Stomach (tissue), 4 donors: ENCODE data around the gene KCNH1.

Experiments
- CTCF ChIP-seq, 7 experiments: fragments of 450-650 bp in 4 of 7; fragments of 200-600 bp in 3 of 7; sonication (generic) in 3 of 7; IDR thresholded peaks; one replicate each; pipeline ENCODE4 v1.5.1; 2016 to 2019; ENCODE audit warnings: antibody characterized with exemption in 7 of 7, control low read depth in 2 of 7, mild to moderate bottlenecking in 1 of 7
- POLR2AphosphoS5 ChIP-seq, 3 donors: sonication (generic); formaldehyde crosslinking; IDR thresholded peaks; one replicate each; pipeline ENCODE4 v1.6.1; 2016; ENCODE audit warnings: antibody characterized with exemption in 3 of 3

GRCh38 chr1:211033921-211034525 lies 99.9 kb downstream of the KCNH1 start:
- TF ChIP-seq CTCF (IDR thresholded peaks at IDR 0.05) (no peak), POLR2AphosphoS5 (IDR thresholded peaks at IDR 0.05) (no peak)
